Bladder microvascular endothelial cell (primary cell): ENCODE measurements around the gene EDEM2. TPM values are rescaled to one million over a fixed set of nuclear protein-coding genes. Genes with fewer than 3 reads are reported as not detected.

Experiments
- total RNA-seq: library from RNA; depleted of rRNA; stranded (reverse); fragments of >200 nt; gene quantifications from 2 replicates; pipeline ENCODE4 v1.2.3, GENCODE V29; 2014

Gene EDEM2
- 55.7 and 78.0 TPM in 2 replicates for total RNA-seq

GRCh38 chr20:35146920-35147574 is at the start of gene EDEM2:
TSS of gene EDEM2 (minus strand) at chr20:35147336. CDS start at chr20:35147258, 78 bp downstream.

GRCh38 chr20:35171753-35172433 is 24.8 kb upstream of the EDEM2 start, which contains the start of gene PROCR:
TSS of gene PROCR (plus strand) at chr20:35172072. CDS start at chr20:35172155, 83 bp downstream.

GRCh38 chr20:35092524-35093266 is 54.4 kb downstream of the EDEM2 start, which contains the start of gene TRPC4AP:
TSS of gene TRPC4AP (minus strand) at chr20:35092807. CDS start at chr20:35092781, 26 bp downstream.

Other genes with a start within 250 kb of the EDEM2 start
- 54.1 and 79.1 TPM in 2 replicates for gene GSS, start 191.5 kb downstream of the EDEM2 start, total RNA-seq
- gene MYH7B, start 191.5 kb downstream of the EDEM2 start, total RNA-seq = 0.06 and 0.16 TPM in 2 replicates
- gene TRPC4AP, start 54.5 kb downstream of the EDEM2 start, total RNA-seq = 48.7 and 101 TPM in 2 replicates
- 90.3 and 124 TPM in 2 replicates for gene PROCR, start 24.7 kb upstream of the EDEM2 start, total RNA-seq
- gene MMP24, start 79.4 kb upstream of the EDEM2 start, total RNA-seq = 0.38 and 0.49 TPM in 2 replicates
- gene MMP24OS, start 130.8 kb upstream of the EDEM2 start, total RNA-seq = 4.7 and 10.2 TPM in 2 replicates
- gene EIF6, start 137.4 kb upstream of the EDEM2 start, total RNA-seq = 142 and 151 TPM in 2 replicates
- not detected in 2 replicates for gene FAM83C, start 145.1 kb upstream of the EDEM2 start, total RNA-seq